Pancreas (tissue), 10 donors: ENCODE measurements around the gene KCNJ3. TPM values are rescaled to one million over a fixed set of nuclear protein-coding genes. Genes with fewer than 3 reads are reported as not detected.

Experiments used
- ATAC-seq, 4 donors: fragments of 200-7000 bp; cut with Tn5 transposase; one replicate each; pipeline versions ENCODE4 v1.8.0 to v1.9.1; 2020; ENCODE audit warnings: mild to moderate bottlenecking in 4 of 4, moderate library complexity in 4 of 4
- DNase-seq, 6 donors: peaks; one replicate each; pipeline ENCODE4 v3.0.0-alpha.2; 2020
- FAIRE-seq: peaks from 2 replicates; lab custom pipeline; 2012; peaks lifted over from hg19 to GRCh38; lab: Jason Lieb, UNC
- H3K27ac ChIP-seq, 4 donors: fragments of 200-600 bp; sonication (generic); 1 replicate in 3 of 4; 2 replicates in 1 of 4; pipeline versions ENCODE4 v1.5.0 to v1.8.0; 2020
- H3K27me3 ChIP-seq, 4 donors: fragments of 200-600 bp; one replicate each; pipeline ENCODE4 v1.8.0; 2021
- H3K36me3 ChIP-seq, 3 donors: fragments of 200-600 bp; sonication (generic) in 1 of 3; one replicate each; pipeline versions ENCODE4 v1.5.0 to v1.8.0; 2020 to 2021
- H3K4me1 ChIP-seq, 3 donors: fragments of 200-600 bp; one replicate each; pipeline ENCODE4 v1.8.0; 2021
- H3K4me3 ChIP-seq, 4 donors: fragments of 200-600 bp; sonication (generic) in 2 of 4; one replicate each; pipeline versions ENCODE4 v1.5.0 to v1.8.0; 2020 to 2021
- H3K9me3 ChIP-seq, 4 donors: fragments of 200-600 bp; one replicate each; pipeline ENCODE4 v1.8.0; 2021
- CTCF ChIP-seq, 4 donors: fragments of 200-600 bp; sonication (generic) in 3 of 4; IDR thresholded peaks; one replicate each; pipeline versions ENCODE4 v1.5.0 to v1.8.0; 2021; ENCODE audit warnings: antibody characterized with exemption in 4 of 4
- WGBS, 2 donors: extraction: QIAGEN DNeasy Blood & Tissue Kit; methylation state at CpG; one replicate each; pipeline ENCODE4 v1.1.7; 2013; 5-methylcytosine and 5-hydroxymethylcytosine counted together
- intact Hi-C, 3 donors: fragments of 100-400 bp; cut with DNase I; formaldehyde crosslinking; loops; one replicate each; pipeline versions ENCODE4 v1.11.1 to v1.14.2; 2022
- polyA plus RNA-seq, 2 donors: library from polyadenylated mRNA; stranded (reverse); fragments of 200-250 nt; gene quantifications; one replicate each; pipeline ENCODE4 v1.2.3, GENCODE V29; 2013
- total RNA-seq, 6 donors: library from RNA; stranded (reverse); fragmentation: NEBNext Ultra II Directional in 4 of 6; extraction: Animal tissue kit (Norgen Biotek cat#: 25700) in 4 of 6; gene quantifications; one replicate each; pipeline versions ENCODE4 v1.2.1 to v1.2.4, GENCODE V29; 2021 to 2023
- donor health status: healthy with polysubstance abuse.
- donor health status: DM: no; HTN: no; CAD: no; lungs with moderate emphysema.
- donor health status: DM: no; HTN: no; CAD: no.
- donor health status: control.
- donor health status: control.
- donor health status: Bipolar disorder and iron deficiency.
- donor health status: DM: yes; HTN: yes; CAD: no.
- donor health status: DM: no; HTN: no; CAD: no.
- donor health status: DM: no; HTN: no; CAD: no.
- donor health status: DM: yes; HTN: yes; CAD: no.

The KCNJ3 gene
- total and polyA plus RNA-seq, 8 donors, result 0.66 to 3.1 (median 0.90) TPM

- no peaks in the 10 kb centered on the region for H3K36me3 ChIP-seq
- H3K4me1 ChIP-seq, result no peaks in the 10 kb centered on the region
- WGBS, 2 donors, result 82 to 95% methylated on average over 2 of the region's 2 CpGs
- no peak overlapping the region for H3K27ac ChIP-seq
- H3K27me3 ChIP-seq, result no peaks in the 10 kb centered on the region
- FAIRE-seq (no peak), ATAC-seq (no peak), DNase-seq (no peak)
- H3K9me3 ChIP-seq, result no peaks in the 10 kb centered on the region
- no peak overlapping the region for H3K4me3 ChIP-seq
- no peak for TF ChIP-seq CTCF (IDR thresholded peaks at IDR 0.05)
- intact Hi-C loops, result no loop called here
These were observed 11.6 kb downstream of the KCNJ3 start for GRCh38 chr2:154710078-154710477.

GRCh38 chr2:154710685-154711084 lies 12.2 kb downstream of the KCNJ3 start:
- TF ChIP-seq CTCF (IDR thresholded peaks at IDR 0.05), result no peak
- H3K27ac ChIP-seq, result no peak overlapping the region
- FAIRE-seq (no peak), ATAC-seq (no peak), DNase-seq (no peak)
- WGBS, 2 donors, result 93 to 95% methylated on average over 2 of the region's 2 CpGs
- no peak overlapping the region for H3K4me3 ChIP-seq
- no peaks in the 10 kb centered on the region for H3K36me3 ChIP-seq
- no peaks in the 10 kb centered on the region for H3K9me3 ChIP-seq
- H3K27me3 ChIP-seq, result no peaks in the 10 kb centered on the region
- H3K4me1 ChIP-seq, result no peaks in the 10 kb centered on the region
- intact Hi-C loops, result no loop called here

GRCh38 chr2:154713675-154714074 lies 15.2 kb downstream of the KCNJ3 start:
- H3K9me3 ChIP-seq, result no peaks in the 10 kb centered on the region
- H3K27ac ChIP-seq, result no peak overlapping the region
- H3K36me3 ChIP-seq, result no peaks in the 10 kb centered on the region
- DNase-seq, result no peak
- no peak for FAIRE-seq
- no peak overlapping the region for H3K4me3 ChIP-seq
- no peaks in the 10 kb centered on the region for H3K4me1 ChIP-seq
- intact Hi-C loops, result no loop called here
- no peak for ATAC-seq
- no peaks in the 10 kb centered on the region for H3K27me3 ChIP-seq
- no peak for TF ChIP-seq CTCF (IDR thresholded peaks at IDR 0.05)

- Histone ChIP-seq H3K36me3 (no peaks in the 10 kb centered on the region), H3K4me3 (no peak overlapping the region), H3K4me1 (no peaks in the 10 kb centered on the region), H3K27me3 (no peaks in the 10 kb centered on the region), H3K27ac (no peak overlapping the region), H3K9me3 (no peaks in the 10 kb centered on the region)
- 36 to 38% methylated on average over 2 of the region's 2 CpGs for WGBS, 2 donors
- no peak for TF ChIP-seq CTCF (IDR thresholded peaks at IDR 0.05)
- ATAC-seq (peak; percentile 24 to 74 (median 67)), DNase-seq (no peak), FAIRE-seq (no peak)
- intact Hi-C loops, result no loop called here
These were observed 22.2 kb downstream of the KCNJ3 start for GRCh38 chr2:154720651-154721050.

GRCh38 chr2:154724194-154724797 lies 25.8 kb downstream of the KCNJ3 start:
- FAIRE-seq (no peak), ATAC-seq (no peak), DNase-seq (no peak)
- no peak for TF ChIP-seq CTCF (IDR thresholded peaks at IDR 0.05)
- no peak overlapping the region for H3K4me3 ChIP-seq
- intact Hi-C loops, result no loop called here
- H3K9me3 ChIP-seq, result no peaks in the 10 kb centered on the region
- no peaks in the 10 kb centered on the region for H3K36me3 ChIP-seq
- H3K27ac ChIP-seq, result no peak overlapping the region
- no peaks in the 10 kb centered on the region for H3K27me3 ChIP-seq
- no peaks in the 10 kb centered on the region for H3K4me1 ChIP-seq
- WGBS, 2 donors, result 56 to 60% methylated on average over 6 of the region's 6 CpGs
